ELR (cell line): Measurements from ENCODE around the gene UMOD.
A peak's percentile ranks its signal among the peaks of the same experiment; 100 is the strongest.

ENCODE experiments used
- DNase-seq: peaks from one replicate; pipeline ENCODE4 v3.0.0-alpha.2; 2015; ENCODE audit warnings: low read depth

UMOD gene

GRCh38 chr16:20352615-20353014, at the start of gene UMOD:
Gene UMOD (minus strand): TSS chr16:20352715. CDS start chr16:20350737, 1,978 bp downstream.
- no peak for DNase-seq

- no peak for DNase-seq
Observed at GRCh38 chr16:20401475-20402016, 49.0 kb upstream of the UMOD start.

- no peak for DNase-seq
Observed at GRCh38 chr16:20401066-20401465, 48.6 kb upstream of the UMOD start.

GRCh38 chr16:20399185-20399584, 46.7 kb upstream of the UMOD start:
- DNase-seq: no peak

GRCh38 chr16:20398603-20399002, 46.1 kb upstream of the UMOD start:
- DNase-seq: no peak

GRCh38 chr16:20397468-20398074, 45.1 kb upstream of the UMOD start:
- DNase-seq: no peak

- no peak for DNase-seq
Observed at GRCh38 chr16:20396846-20397467, 44.4 kb upstream of the UMOD start.

GRCh38 chr16:20395946-20396345, 43.4 kb upstream of the UMOD start:
- DNase-seq: no peak

GRCh38 chr16:20393801-20394577, 41.5 kb upstream of the UMOD start:
- no peak for DNase-seq

- DNase-seq: no peak
Observed at GRCh38 chr16:20391045-20391444, 38.5 kb upstream of the UMOD start.

GRCh38 chr16:20388854-20389253, 36.3 kb upstream of the UMOD start:
- DNase-seq: no peak

GRCh38 chr16:20387978-20388377, 35.5 kb upstream of the UMOD start:
- DNase-seq: no peak

- DNase-seq: peak; percentile 52
Observed at GRCh38 chr16:20385844-20386832, 33.6 kb upstream of the UMOD start.

- peak; percentile 65 for DNase-seq
Observed at GRCh38 chr16:20383106-20384029, 30.9 kb upstream of the UMOD start.

- no peak for DNase-seq
Observed at GRCh38 chr16:20382202-20382948, 29.9 kb upstream of the UMOD start.

GRCh38 chr16:20380782-20381181, 28.3 kb upstream of the UMOD start:
- DNase-seq: no peak

- DNase-seq: no peak
Observed at GRCh38 chr16:20377181-20377580, 24.7 kb upstream of the UMOD start.

- no peak for DNase-seq
Observed at GRCh38 chr16:20372701-20373100, 20.2 kb upstream of the UMOD start.

- no peak for DNase-seq
Observed at GRCh38 chr16:20369452-20370054, 17.0 kb upstream of the UMOD start.
